Stimulated activated CD4-positive, alpha-beta T cell treated with anti-CD3 and anti-CD28 coated beads, TNF-alpha, amount 100 ng/mL, for 24 hours (primary cell): ENCODE data around the gene EEF2KMT.
A peak's percentile ranks its signal among the peaks of the same experiment; 100 is the strongest.
"Not testable (repeated sequence)": the region's sequence is repeated elsewhere in the genome, so short reads cannot be mapped to it uniquely, and the experiment has no call there.

ENCODE experiments used
- DNase-seq, 3 experiments: peaks; one replicate each; pipeline ENCODE4 v3.0.0-alpha.2; 2020; ENCODE audit warnings: low read depth in 3 of 3

EEF2KMT gene

DNA sequence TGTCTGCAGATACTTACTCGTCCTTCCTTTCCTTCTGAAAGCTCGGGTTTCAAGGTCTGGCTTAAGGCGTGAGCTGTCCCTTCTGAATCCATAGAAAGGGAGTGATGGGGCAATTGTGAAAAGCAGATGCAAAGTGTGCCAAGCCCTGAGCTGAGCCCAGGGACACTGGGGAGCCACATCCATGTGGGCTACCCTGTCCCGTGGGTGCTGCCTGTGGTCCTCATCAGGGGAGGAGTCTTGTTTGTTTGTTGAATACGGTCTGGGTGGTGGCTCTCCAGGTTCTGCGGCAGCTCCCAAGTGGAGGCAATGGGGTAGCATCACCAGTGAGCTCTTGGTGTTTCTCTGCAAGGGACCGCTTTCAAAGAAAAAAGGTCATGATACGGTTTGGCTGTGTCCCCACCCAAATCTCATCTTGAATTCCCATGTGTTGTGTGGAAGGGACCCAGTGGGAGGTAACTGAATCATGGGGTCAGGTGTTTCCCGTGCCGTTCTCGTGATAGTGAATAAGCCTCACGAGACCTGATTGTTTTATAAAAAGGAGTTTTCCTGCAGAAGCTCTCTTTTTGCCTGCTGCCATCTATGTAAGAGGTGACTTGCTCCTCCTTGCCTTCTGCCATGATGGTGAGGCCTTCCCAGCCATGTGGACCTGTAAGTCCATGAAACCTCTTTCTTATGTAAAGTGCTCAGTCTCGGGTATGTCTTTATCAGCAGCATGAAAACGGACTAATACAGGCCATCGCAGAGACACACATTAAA is 27.0 kb downstream of the EEF2KMT start:
- DNase-seq = no peak

DNA sequence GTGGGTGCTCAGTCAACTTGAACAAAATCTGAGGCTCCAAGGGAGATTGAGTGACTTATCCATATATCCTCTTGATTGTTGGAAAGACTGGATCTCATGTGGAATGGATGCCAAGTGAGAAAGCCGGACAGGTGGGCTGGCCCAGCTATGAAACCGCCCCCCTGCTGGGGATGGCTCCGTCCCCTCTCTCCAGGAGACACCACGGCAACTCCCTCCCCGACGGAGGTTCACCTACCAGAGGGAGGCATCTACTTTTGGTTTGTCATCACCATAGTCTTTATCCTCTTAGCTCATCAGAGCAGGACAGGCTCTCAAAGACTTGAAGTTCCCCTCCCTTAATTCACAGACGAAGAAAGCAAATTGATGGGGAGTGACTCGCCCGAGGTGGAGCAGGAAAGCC is 27.7 kb downstream of the EEF2KMT start:
- DNase-seq = no peak

DNA sequence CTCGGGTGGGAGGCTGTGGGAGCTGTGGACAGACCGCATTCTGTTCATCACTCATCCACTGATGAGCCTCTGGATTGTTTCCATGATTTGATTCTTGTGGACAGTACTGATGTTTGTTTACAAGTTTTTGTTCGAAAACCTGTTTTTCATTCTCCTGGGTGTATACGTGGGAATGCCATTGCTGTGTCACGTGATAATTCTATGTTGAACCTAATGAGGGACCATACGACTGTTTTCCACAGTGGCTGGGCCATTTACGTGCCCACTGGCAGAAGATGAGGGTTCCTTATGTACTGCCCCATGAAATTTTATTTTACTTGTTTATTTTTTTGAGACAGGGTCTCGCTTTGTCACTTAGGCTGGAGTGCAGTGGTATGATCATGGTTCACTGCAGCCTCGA is 28.5 kb downstream of the EEF2KMT start:
- no peak for DNase-seq

DNA sequence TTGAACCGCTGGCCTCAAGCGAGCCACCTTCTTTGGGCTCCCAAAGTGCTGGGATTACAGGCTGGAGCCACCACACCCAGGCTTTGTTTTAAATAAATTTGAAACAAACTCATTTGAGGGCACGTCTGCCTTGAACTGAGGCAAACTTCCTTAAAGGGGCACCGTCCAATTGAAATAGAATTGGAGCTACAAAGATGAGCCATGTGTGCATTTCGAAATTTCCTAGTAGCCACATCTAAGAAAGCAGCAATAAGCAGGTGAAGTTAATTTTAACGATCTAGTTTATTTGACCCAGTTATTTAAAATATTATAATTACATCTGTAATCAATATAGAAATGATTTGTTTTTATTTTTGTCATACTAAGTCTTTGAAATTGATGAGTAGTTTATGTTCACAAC is 31.1 kb downstream of the EEF2KMT start:
- no peak for DNase-seq

DNA sequence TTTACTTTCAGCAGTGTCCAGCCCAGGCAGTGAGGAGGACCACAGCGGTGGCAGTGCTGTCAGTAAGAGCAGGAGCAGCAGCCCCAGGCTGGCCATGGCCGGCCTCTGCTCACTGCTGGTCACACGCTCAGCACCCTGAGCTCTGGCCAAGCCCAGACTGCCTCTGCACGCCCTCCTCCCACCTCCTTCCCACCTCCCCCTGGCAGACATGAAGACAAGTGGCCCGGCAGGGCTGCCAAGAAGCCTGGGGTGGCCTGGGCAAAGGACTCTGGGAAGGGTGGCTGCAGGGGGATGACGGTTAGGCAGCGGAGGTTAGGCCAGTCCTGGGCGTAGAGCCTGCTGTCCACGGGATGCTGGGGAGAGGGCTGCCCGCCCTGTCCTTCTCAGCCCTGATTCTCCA is 31.8 kb downstream of the EEF2KMT start, which contains the start of gene C16orf89:
Gene C16orf89, minus strand, starts transcription at position 144 of the 400 bp plus-strand sequence. Its CDS starts 48 bp downstream, at position 96.
- DNase-seq = no peak

DNA sequence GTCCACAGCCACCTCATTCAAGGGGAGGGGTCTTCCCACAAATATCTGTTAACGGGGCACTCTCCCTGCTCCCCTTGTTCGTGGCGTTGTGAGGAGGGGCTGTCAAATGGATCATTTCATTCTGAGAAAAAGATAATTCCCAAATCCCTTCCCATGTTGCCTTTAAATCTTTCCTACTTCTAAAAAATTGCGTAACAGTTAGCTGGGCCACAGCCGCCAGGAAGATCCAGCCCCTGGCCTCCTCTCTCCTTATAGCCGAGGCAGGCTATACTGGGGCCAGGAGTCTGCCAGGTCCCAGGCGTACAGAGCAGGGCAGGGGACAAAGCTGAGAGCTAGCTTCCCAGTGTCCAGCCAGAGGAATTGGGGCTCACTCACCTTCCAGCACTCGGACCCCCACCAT is 32.3 kb downstream of the EEF2KMT start:
- DNase-seq = no peak

DNA sequence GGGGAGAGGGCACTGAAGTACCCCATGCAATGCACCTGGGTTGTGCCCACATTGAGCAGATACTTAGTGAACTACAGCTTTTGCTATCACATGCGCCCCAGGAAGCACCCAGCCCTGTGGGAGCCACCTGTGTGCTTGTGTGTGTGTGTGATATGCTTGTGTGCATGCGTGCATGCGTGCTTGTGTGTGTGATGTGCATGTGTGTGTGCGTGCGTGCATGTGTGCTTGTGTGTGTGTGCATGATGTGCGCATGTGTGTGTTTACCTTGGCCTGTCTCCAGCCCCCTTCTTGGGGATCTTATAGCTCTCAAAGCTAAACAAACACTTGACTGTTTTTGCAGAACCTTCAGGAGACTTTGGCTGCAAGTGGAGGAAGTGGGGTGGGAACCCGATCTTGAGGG is 32.7 kb downstream of the EEF2KMT start:
- DNase-seq = no peak

DNA sequence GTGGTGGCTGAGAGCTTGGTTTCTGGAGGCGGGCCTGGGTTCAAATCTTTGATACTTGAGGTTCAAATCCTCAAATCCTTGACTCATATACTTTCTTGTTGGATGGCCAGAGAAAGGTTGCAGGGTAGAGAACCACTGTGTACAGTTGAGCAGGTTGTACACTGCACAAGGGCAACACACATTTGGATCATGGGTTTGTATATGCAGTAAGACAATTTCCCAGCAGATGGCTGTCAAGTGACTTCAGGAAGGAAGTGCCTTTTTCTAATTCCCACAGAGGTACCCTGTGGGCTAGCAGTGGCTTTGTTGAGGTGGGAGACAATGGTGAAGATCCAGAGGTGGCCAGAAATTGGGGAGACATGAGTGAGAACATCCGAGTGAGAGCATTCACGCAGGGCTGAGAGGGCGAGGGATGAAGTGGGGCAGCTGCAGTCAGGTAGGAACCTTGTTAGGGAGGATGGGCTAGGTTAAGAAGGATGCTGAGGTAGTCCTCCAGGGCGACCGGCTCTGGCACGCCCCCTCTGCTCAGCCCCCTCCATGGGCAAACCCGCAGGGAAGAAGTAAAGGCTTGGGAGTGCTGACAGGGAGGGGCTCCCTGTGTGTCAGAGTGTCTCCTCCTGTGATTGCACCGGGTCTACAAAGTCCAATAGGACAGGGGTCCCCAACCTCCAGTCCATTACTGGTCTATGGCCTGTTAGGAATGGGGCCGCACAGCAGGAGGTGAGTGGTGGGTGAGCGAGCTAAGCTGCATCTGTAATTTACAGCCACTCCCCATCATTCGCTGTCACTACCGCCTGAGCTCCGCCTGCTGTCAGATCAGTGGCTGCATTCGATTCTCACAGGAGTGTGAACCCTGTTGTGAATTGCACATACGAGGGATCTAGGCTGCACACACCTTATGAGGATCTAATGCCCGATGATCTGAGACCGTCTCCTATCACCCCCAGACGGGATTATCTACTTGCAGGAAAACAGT is 34.5 kb downstream of the EEF2KMT start:
- DNase-seq = no peak

DNA sequence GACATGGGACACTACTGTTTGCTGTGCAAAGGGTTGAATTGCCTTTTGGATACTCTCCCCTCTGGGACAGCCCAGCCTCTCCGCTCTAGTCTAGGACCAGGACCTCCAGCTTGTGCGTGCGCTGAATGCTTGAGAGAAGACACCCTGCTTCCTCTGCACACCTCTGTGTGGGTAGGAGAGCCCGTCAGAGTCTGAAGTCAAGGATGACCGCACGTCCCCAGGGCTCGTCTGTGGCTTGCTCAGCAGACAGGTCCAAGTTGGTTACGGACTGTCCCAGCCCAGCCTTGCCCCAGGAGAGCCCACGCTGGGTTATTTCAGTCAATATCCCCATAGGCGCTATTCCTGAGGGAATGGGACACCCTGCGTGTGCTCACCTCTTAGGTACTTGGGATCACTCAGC is 35.5 kb downstream of the EEF2KMT start:
- no peak for DNase-seq

DNA sequence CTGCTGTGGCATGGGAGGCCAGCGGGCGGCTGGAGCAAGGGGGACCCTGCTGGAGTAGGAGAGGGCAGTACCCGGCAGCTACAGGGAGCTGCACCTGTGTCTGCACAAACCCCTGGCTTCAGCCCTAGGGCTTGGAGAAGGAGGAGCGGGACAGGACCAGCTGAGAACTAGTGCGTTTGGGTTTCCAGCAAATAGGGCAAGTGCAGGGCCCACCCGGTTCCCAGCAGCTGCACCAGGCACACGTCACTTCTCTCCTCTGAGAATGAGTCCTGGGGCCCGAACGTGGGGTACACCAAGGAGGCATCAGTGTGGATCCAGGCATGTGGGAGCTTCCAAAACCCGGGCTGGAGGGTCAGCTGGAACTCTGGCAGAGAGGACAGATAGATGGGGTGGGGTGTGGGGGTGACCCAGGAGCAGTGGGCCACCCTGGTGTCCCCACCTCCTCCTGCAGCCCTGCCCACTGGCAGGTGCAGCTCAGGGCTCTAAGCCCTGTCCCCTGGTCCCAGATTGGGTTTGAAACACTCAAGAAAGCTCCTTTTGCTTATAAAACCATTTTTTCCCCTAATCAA is 37.4 kb downstream of the EEF2KMT start:
- no peak for DNase-seq

DNA sequence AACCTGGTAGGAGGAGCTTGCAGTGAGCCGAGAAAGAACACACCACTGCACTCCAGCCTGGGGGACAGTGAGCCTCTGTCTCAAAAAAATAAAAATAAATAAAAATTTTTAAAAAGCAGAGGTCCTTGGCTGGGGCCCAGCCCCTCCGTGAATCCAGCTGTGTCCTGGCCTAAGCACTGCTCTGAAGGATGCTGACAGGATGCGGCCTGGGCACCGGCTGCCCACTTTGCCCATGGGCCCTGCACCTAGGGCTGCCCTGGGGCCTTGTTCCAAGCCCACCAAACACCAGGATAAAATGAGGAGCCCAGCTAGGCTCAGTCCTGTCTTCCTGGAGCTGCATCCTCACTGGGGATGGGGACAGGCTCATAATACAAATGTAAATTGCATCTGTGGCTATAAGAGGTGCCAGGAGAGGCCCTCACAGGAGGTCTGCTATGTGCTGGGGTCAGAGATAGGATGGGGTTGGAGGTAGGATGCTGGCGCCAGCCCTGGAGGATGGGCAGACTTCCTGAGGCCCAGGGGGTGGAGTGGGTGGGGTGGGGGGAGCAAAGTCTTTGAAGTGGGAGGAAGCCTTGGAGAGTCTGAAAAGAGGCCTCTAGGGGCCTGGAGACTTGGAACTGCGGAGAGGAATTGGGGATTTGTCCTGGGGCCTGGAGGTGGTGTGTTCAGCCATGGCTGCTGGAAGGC is 38.1 kb downstream of the EEF2KMT start:
- DNase-seq = no peak

DNA sequence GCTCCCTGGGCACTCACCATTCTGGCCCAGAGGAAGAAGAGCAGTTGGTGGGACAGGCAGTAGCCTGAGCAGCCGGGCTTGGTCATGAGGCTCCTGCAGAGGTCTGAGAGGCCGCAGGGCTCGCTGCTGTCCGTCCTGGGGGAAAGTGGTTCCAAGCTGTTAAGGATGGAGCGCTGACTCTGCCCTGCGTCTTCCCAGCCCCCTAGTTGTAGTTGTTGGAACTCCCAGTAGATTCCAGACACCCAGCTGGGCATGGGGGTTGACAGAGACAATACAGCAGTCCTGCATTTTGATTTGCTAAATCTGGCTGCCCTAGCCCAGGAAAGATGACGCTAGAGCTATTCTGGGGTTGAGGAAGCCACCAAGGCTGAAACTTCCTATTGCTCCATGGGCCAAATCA is 39.1 kb downstream of the EEF2KMT start:
- no peak for DNase-seq

DNA sequence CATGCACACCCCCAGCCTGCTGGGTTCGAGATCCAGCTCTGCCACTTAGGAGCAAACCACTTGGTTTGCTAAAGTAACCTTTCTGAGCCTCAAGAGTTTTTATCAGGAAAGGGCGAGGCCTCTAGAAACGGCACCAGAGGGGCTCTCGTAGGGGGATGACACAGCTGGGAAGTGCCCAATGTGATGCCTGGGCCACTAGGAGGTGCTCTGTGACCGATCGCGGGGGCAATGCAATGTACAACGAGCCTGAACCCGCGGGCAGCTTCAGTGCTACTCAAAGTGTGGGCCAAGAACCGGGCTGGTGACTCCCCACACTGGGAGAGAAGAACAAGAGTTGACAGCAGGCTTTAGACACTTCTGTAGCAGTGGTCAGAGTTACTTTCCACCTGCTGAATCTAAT is 41.2 kb downstream of the EEF2KMT start:
- peak in 1 of 3 experiments; percentile 43 for DNase-seq

DNA sequence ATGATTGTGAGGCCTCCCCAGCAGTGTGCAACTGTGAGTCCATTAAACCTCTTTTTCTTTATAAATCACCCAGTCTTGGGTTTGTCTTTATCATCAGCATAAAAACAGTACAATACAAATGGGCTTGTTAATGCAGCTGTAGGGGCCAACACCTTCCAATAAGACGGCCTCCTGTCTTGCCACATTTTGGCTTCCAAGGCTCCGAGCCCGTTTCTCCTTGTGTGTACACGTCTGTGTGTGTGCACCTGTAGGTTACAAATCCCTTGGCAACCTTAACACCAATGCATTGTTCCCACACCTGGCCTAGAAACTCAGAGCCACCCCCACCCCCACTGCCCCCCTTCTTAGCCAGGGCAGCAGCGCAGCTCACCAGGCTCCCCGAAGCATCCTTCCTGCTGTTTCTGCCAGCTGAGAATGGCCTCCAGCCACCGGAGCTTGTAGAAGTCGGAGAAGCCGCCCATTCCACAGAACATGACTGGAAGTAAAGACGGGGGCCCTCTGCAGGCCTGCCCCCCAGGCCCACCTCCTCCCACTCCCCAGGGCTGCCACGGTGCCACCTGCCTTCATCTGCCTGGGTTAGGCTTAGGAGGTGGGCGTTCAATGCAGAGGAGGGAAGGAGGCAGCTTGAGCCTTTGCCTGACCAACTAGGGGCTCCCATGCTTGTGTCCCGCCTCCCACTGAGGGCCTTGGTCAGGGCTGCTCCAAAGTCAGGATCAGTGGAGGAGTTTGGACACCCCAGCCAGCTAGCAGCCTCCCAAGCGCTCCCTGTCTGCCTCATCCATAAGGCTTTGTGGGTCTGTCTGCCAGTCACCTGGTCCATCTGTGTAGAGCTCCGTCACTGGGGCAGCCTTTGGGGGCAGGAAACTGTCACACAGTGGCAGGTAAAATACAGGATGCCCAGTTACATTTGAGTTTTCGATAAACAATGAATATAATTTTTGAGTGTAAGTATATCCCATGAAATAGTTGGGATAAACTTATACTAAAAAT is 42.4 kb downstream of the EEF2KMT start:
- DNase-seq = no peak

DNA sequence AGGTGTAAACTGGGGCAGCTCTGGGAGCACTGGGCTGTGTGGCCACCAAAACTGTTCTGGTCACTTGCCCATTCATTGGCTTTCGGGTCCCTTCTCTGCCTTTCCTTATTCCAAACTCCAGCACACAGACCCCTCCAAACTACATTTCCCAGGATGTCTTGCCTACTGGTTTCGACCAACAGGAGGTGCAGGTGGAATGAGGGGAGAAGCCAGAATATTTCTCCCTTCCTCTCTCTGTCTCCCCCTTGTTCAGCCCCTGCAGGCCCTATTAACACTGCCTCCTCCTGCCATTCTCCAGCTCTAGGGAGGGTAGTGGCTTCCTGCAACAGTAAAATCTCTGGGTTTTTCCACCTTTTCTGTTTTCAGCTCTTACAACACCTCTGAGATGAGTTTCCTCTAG is 50.7 kb downstream of the EEF2KMT start:
- no peak for DNase-seq

DNA sequence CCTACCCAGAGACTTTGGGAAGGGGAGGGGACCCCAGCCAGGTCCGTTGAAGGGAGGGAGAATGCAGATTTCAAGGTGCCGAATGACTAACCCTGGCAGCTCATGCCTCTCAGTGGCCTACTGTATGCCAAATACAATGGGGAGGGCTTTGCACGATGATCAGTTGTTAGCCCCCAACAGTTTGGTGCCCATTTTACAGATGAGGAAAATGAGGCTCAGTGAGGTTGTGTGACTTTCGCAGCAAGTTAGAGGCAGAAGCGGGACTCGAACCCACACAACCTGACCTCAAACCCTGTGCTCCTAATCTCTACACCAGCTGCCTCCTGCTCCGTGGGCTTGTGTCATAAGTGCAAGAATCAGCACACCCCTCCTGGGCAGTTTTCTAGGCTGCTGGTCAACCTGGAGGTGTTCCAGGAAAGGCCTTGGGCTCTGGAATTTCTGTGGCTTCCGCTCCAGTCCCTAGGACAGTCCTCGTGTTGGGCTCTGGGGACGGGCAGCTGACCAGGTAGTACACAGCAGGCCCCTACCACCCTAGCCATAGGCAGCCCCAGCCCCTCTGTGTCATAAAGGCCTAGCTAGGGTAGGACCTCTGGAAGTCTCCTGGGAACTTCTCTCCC is 52.0 kb downstream of the EEF2KMT start:
- DNase-seq = no peak

DNA sequence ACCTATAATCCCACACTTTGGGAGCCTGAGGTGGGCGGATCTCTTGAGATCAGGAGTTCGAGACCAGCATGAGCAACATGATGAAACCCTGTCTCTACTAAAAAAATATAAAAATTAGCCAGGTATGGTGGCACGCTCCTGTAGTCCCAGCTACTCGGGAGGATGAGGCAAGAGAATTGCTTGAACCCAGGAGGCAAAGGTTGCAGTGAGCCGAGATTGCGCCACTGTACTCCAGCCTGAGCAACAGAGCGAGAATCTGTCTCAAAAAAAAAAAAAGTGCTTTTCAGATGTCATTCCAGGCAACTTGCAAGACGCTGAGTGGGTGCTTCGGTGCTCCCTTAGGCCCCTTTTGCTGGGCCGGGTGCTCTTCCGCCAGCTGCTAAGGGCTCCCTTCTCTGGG is 53.0 kb downstream of the EEF2KMT start:
- not testable (repeated sequence) for DNase-seq

DNA sequence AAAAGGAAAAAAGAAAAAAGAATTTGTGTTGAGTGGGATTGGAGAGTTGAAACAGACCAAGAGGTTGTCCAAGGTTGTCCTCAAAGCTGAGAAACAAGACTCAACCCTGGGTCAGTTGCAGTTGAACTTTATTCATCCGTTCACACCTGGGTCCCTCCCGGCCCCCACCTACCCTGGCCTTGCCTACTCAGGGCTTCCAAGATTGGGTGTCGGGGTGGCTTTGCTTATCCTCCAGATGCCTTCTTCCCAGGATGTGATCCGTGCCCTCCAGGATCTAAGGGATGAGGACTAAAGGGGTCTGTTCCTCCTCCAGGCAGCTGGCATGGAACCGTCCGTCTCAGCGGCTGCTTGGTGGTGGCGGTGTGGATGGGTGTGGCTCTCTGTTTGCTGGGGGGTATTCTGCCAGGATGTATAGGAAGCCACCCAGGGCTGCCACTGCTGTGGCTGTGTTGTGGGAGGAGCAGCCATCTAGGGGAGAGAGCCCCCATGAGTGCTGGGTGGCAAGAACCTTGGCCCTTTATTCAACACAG is 53.5 kb downstream of the EEF2KMT start:
- no peak for DNase-seq

DNA sequence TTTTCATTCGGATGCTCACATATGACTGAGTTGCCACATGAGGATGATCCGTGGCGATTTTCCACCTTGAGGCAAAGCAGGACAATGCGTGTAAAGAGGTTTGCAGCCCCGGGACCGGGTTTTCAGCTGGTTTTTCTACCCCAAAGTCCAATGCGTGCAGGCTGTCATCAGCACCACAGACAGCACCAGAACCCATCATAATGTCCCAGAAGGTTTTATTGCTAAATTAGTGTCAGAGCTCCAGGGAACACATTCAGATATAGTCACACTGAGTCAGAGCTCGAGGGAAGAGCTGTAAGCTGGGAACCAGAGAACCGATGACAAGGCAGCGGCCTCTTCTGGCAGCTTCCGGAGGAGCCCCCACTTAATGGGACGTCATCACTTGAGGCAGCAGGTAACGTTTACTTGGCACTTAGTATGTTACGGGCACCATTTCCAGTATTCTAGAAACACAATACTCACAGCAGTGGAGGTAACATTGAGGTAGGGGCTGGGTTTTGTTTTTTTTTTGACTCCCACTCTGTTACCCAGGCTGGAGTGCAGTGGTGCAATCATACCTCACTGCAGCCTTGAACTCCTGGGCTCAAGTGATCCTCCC is 54.9 kb downstream of the EEF2KMT start:
- no peak for DNase-seq
